GM19452 (cell line): ENCODE results near the gene APOB.

ENCODE experiments used
- ATAC-seq: cut with Tn5 transposase; IDR thresholded peaks from one replicate; pipeline ENCODE4 v1.9.1; 2021; ENCODE audit not compliant: unreplicated experiment

Gene APOB

DNA sequence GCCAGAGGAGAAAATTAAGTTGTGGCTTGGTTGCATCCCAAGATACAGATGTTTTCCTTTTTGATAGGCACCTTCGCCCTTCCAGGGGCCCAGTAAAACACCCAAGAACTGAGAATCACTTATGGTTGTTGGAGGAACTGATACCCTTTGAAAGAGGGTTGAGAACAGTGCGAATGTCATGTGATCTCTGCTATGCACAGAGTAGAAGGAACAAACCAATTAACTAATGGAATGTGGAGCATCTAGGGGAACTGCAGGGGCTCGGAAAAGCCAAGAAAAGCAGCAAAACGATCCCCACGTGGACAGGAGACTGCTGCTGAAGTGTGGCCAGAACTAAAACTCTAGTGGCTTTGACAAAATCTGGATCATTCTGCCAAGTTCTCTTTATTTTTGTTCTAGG is 58.8 kb downstream of the APOB start:
- no peak for ATAC-seq

DNA sequence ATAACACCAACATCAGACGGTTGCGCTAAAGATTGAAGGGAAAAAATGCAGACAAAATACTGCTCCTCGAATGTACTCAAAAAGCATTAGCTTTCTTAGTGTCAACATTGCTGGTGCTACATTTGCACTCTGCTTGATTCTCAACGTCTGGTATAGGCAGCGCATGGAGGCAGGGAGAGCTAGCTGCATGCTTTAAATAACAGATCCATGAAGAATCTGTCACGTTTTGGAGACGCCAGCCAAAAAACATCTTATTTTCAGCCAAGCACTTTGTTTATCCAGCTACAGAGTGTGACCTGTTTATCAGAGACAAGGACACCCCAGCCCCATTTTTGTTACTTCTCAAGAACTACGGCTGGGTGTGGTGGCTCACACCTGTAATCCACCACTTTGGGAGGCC is 59.5 kb downstream of the APOB start:
- ATAC-seq, result no peak

DNA sequence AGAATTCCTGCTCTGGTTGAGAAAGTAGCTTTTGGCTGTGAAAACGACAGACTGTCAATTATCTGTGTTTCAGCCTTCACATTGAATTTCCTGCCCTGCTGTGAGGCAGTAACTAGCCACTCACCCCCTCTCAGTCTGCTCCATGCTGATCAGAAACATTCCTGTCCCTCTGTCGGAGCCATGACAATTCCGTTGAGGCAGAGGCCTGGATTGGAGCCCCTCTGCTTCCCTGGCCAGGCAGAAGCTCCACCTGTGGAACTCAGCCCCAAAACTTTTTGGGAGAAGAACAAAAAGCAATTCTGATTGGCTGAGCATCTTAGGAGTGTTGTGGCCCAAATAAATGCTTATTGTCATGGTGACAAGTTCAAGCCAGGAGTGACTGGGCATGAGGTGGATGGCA is 60.0 kb downstream of the APOB start:
- no peak for ATAC-seq

DNA sequence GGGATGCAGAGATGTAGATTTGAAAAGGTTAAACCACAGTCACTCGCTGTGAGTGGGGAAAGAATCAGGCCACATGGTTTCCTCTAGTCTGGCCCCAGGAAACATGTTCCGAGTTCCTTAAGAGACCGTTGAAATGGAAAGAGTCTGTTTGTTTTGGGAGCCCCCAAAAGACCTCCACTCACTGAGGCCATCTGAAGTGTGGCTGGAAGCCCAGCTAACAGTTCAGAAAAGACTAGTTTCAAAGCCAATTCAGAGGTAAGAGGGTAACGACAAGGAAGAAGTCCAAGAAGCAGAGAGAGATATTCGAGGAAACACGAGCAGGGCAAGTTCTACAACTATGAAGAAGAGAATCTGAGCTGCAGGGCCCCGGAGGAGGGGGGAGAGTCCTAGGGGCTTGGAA is 61.0 kb downstream of the APOB start:
- no peak for ATAC-seq

DNA sequence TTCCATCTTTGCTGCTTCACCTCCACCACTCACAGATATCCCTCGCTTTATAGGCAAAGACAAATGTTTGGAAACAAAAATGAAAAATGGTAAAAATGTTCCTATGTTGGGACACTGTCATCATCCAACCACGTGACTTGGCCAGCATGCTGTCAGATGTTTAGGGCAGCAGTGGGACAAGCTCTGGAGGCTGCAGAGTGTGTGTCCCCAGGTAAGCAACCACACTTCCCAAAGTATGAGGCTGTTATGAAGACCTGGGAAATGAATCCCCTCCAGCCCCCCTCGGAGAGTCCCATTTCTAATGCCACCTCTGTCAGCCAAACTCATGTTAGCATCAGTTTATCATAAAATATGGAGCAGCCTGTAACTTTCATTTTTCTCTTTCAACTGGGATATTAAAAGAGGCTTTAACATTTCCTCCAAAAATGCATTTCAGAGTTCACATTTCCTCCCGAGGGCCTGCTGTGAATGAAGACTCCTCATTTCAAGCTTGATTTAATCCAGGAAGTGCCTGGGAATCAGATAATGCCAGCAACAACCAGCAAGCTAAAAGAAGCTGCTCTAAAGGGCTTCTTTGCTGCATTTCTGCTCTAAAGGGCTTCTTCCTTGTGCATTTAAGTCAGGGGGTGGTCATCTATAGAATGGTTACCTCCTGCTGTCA is 66.2 kb downstream of the APOB start:
- no peak for ATAC-seq

DNA sequence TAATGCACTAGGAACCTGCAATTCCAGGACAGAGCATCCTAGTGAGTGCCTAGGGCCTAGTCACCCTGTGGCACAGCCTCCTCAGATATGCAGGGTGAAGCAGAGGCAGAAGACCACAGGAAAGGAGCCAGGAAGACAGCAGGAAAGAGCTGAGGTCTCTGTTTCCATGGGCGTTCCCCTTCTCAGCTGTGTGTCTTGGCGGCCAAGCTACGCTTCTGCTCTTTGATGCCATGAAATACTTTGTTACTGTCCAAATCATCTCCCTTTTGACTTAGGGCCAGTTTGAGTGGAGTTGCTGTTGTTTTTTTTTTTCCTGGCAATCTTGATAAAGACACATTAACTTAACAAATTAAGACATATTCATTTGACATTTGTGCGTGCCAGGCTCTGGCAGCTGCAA is 67.3 kb downstream of the APOB start:
- ATAC-seq, result no peak

DNA sequence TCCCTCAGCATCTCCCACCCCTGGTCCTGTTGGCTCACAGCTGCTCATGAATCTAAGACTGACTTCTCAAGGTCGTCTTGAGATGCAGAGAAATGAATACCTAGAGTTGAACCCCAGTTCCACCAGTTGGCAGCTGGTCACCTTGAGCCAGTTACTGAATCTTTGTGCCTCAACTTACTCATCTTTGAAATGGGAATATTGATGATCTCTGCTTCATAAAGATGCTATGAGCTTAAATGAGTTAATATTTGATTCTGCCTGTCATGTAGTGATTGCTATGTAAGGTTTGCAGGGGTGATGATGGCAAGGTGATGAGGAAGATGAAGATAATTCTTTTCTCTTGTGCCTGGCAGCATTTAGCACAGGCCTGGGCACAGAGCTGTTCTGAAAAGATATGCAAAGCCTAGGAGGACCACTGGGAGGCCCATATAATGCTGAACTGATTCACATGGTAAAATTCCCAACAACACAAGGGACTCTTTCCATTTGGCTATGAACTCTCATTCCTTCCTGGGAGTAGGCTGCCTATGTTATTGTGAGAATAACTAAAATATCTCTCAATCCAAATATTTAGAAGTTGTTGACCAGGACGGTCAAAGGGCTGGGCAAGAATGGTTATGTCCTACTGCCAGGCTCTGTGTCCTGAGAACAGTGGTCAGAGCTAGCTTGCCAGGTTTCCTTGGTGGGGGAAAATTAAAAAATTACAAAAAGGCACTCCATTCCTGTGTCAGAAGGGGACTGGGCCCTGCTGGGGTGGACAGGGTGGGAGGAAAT is 70.9 kb downstream of the APOB start:
- ATAC-seq, result no peak

DNA sequence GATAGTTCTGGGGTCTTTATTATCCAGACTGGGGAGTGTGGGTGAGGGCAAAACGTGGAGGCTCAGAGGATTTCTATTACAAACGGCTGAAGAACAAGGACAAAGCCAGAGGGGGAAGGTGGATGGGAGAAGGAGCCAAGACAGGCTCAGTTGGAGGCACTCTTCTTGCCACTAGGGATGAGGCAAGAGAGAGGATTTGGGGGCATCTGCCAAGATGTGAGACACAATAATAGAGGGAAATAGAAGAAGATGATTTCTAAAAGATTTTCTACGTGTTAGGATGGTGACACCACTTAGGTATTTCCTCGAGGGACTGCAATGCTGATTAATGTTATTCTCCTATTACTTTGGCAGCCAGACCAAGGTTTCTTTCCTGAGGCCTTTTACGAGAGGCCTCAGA is 71.8 kb downstream of the APOB start:
- ATAC-seq, result no peak

DNA sequence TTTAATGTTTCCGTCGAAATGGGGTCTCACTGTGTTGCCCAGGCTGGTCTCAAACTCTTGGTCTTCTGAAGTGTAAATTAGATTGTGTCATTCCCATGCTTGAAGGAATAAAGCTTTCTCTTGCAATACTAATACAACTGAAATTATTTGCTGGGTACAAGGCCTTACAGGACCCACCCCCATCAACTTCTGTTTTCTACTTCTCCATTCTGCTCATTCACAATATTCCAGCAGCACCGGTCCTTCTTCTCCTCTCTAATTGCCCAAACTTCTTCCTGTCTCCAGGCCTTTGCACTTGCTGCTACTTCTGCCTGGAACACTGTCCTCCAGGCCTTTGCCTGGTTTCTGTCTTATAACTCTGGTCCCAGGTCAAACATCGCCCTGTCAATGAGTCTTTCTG is 73.8 kb downstream of the APOB start:
- no peak for ATAC-seq

DNA sequence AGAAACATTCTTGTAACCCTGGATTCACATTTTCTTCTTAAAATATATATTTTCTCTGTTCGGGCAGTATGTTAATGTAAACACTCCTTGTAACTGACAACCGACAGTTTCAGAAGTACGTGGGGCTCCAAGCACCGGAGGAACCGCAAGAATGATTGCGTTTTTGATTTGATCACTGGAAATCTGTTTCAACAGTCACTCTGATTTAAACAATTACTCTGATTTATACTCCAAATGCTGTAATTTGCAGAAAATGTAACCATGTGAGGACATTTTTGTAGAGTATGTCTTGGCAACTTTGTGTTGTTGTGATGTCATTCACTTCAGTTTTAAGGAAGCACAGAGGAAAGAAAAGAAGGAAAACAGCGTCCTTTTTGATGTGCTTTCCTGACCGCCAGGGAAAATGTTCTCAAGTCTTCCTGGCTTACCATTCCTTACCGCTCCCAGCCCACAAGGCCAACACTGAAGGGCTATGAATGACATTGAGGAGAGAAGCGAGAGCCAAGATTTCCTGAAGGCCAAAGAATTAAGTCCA is 77.7 kb downstream of the APOB start:
- ATAC-seq, result no peak

DNA sequence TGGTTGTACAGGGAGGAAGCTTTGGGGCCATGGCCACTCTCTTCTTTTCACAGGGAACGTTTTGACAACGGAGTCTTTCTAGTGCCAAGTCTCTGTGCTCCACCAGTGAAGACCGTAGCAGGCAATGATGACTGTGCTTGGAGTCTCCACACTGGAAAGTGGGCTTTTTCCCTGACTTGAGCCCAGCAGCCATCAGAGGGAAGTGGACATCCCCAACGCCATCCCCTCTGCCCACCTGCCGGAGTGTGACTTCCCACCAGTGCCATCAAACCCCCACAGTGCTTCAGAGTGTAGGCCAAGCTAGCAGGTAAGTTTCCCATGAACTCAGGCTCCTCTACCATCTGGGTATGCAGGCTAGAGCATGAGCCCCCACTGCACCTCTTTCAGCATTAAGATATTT is 78.7 kb downstream of the APOB start:
- no peak for ATAC-seq

DNA sequence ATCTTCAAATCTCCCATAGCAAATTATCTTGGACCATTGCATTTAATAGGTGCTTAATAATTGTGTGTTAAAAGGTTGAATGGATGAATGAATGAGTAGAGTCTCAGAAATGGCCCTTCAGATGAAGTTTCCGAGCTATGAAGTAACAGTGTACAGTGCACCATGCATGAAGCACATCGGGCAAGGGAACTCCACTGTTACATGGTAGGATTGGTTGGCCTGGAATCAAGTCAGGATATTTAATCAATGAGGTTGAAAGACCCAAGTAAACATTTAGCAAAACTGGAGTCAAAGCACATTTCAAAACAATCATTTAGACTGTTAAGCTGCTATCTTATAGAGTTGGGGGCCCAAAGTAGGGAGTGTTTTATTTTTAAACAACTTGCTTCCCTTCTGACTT is 80.0 kb downstream of the APOB start:
- no peak for ATAC-seq

DNA sequence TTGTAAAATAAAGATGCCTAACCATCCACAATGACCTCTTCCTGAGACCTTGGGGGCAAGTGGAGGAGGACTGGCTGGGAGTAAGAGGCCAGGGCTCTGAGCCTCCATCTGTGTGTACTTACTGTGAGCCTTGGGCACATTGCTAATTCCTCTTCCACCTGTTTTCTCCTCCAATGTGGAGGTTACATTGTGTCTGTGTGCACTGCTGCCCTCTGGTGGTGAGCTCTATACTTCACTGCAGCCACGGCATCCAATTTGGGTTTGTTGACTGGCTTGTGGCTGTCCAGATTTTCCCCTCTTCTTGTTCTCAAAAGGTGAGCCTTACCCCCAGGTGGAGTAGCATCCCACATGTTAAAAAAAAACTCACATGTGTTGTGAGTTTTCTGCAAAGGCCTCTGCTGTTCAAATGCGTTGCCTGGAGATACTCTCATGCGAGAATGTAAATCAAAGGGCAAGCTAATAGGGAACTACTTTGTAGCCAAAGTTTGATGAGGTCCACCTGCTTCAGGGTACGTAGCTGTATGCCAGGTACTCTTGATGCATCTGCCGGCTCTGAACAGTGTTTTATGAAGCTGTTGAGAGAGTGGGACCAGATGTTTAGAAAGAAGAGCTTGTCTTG is 80.8 kb downstream of the APOB start:
- ATAC-seq, result no peak

DNA sequence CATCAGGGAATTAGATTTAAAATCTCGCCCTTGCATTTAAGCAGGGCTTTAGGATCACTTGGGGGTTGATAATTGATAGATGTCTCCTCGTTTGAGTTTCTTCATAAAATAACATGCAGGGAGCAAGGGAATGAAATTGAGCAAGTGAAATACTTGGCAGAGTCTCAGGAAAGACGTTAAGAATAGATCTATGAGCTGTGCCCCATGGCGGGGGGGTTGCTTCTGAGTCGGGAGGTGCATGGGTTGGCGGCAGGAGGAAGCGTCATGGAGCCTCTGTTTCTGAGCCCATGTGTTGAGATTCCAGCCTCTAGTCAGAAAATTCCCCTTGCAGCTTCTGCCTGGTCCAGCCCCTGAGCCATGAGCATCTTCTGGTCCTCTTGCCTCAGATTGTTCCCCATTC is 82.0 kb downstream of the APOB start:
- ATAC-seq, result no peak

DNA sequence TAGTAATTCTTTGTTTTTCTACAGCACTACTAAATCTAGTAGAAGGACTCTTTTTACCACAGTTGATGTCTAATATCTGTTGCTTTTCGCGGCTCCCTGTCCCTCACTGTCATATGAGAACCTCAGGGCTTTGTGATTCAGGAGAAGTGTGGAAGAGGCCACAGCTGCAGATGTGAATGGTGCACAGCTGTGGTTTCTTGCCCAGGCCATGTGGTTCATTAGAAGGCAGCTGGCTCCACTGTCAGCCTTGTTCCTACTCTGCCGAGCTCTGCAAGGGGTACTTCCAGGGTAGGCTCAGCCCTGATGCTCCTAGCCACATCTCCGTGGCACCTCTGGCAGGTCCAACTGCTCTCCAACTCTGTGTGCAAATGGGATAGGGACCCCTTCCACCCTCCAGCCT is 83.9 kb downstream of the APOB start:
- no peak for ATAC-seq

DNA sequence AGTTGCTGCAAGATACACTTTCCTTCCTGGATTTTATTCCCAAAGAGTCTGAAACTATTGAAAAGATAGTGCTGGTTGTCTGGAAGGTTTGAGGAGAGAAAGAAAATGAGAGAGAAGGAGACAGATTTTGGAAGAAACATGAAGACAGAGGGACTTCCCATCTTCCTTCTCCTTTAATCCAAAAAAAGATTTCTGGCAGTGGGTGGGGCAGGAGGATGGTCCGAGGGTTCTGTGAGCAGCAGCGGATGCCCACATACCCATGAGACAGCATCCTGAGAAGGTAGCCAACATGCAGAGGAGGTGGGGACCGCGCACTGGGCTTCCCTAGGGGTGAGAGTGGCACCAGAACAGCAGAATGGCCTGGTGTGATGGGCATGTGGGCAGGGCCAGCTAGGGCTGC is 84.6 kb downstream of the APOB start:
- ATAC-seq, result no peak

DNA sequence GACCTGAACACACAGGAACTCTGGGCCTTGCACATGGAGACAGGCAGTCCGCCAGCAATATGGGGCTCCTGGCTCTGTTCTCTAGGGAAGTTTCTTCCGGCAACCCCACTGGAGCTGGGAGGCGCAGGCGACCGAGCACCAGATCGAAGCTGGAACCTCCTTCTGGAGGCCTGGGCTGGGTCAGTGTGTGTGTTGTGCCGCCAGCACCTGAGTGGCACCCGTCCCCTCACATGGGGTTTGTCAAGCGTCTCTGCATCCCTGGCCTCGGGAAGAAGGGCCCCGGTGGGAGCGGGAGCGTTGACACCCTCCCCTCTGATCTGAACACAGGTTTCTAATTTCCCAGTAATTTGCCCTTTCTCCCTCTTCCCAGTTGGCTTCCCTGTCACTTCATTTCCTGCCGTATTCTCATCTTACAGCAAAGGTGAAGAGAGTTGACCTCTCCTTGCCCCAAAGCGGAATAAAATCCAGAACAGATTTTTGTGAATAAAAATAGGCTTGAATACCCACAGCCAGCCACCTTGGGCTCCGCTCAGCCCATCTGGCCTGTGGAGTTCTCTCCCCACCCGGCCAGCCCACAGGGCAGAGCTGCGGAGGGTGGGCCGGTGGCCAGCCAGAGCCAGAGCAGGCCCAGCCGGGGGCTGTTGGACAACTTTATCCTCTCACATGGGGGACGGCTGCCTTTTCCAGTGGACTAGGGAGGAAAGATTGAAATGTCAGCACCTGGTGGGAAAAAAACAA is 85.9 kb downstream of the APOB start:
- no peak for ATAC-seq

DNA sequence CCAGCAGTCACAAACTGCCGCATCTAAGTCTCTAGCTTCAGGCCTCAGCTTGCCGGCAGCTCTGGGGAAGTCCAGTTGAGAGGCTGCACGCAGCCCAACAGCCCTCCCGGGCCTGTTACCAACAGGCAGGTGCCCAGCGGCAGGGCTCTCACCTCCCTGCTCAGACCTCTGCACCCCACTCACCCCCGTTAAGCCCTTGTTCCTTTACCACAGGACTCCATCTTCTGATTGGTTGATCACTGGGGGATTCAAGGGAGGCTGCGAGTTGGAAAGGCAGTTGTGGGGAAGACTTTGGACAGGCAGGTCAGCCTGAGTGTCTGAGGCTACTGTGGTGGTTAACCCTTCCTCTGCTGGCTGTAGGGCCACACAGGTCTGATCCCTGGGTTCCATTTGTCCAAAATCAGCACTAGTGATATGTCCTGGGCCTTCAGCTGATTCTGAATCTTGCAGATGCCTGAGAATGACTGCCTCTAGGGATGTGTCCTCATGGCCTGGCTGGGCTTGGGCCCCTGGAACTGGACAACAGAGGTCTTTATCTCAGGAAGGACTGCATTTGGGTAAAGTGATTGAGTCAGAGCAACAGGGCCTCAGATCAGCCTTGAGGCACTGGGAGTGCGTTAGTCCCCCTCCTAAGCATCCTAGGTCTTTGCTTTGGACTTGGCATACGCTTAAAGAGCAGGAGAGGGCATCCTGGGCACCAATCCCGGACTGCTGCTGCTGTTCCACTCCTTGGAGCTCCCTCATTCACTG is 88.4 kb downstream of the APOB start:
- ATAC-seq, result no peak

DNA sequence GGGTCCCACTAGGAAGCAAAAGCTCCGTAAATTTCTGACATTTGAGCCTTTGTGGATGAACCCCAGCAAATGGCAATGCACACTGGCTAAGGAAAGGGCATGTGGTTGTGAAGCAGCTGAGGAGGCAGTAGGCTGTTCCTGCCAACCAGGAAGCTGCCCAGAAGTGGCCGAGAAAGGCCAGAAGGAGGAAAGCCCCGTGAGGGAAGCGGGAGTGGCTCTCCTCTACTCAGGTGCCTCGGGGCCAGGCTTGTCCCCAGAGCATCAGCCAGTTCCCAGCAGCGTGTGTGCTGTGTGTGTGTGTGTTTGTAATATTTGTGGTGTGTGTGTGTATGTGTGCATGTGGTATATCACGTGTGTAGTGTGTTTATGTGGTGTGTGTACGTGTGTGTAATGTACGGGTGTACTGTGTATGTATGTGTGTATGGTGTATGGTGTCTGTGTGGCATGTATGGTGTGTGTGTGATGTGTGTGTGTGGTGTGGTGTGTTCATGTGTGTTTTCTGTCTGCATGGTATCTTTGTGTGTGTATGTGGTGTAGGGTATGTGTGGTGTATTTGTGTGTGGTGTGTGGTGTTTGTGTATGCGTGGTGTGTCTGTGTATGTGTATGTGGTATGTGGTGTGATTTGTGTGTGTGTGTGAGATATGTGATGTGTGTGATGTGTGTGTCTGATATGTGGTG is 90.6 kb downstream of the APOB start:
- ATAC-seq, result no peak
